Activated CD4-positive, alpha-beta T cell treated with anti-CD3 and anti-CD28 coated beads for 48 hours (primary cell): ENCODE data around the gene PDE10A.

Experiments
- DNase-seq: peaks from one replicate; pipeline ENCODE4 v3.0.0-alpha.2; 2020

PDE10A gene

DNA sequence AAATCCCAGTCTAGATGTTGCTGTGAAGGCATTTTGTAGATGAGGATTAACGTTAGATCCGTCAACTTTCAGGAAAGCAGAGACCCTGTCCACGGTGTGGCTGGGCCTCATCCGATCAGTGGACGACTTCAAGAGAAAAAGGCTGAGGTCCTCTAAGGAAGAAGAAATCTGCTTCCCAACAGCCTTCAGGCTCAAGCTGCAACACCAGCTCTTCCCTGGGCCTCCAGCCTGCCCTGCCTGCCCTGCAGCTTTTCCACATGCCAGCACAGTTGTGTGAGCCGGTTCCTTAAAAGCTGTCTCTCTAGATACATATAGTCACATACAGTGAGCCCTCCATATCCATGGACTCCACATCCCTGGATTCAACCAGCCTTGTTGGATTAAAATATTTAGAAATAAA is 14.1 kb upstream of the PDE10A start:
- no peak for DNase-seq

GRCh38 chr6:165676435-165677068 is 13.5 kb upstream of the PDE10A start:
- DNase-seq: no peak

DNA sequence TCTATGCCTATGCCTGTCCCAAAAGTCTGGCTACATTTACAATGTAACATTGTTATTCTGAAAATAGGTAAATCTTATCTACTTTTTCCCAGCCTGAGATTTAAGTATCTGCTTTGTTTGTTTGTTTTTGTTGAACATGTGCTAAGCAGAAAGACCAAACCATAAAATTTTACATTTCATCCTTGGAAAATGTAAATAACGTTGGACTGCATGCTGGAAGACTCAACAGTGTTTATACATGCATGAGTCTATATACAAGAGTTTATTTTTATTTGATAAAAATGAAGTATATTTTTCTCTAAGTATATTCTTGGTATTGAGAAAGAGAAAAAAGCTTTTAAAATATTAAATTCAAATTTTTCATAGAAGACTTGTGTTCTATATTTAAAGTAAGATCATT is 12.1 kb upstream of the PDE10A start:
- no peak for DNase-seq

DNA sequence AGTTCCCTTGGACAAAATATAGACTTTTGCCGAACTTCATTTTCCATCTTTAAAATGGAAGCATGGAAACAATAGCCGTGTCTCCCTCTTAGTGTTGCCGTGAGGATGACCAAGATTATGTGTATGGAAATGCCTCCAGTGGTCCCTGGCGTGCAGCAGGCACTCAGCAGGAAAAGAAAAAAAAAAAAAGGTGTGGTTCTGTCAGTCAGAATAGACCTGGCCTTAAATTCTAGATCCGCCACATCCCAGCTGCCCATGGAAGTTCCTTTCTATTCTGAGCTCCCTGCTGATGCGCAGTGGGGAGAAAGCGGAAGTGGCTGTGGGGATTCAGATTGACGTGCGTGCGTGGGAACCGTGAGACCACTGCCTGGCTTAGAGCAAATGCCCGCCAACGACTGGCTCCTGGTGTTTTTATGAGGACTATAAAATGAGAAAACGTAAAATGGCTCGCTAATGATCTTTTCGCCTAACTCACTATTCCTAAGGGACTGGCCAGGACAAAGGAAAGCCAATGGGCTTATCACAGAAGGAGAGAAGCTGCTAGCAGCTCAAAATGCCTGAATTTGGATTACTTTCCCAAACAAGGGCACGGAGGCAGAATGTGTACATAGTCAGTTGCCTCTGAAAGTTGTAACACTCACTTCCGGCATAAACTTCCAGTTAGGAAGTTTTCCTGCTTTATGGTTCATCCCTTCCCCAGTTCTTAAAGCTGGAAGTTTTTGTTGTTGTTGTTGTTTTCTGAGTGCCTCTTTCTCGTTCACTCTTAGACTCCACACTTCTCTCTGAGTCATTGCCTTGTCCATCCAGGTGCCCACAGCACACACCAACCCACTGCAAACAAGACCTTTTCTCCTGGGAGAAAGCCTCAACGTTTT is 11.4 kb upstream of the PDE10A start:
- no peak for DNase-seq

GRCh38 chr6:165671222-165671768 is 8.3 kb upstream of the PDE10A start:
- no peak for DNase-seq

GRCh38 chr6:165668951-165669350 is 5.9 kb upstream of the PDE10A start:
- DNase-seq: no peak

GRCh38 chr6:165665384-165665672 is 2.3 kb upstream of the PDE10A start:
- no peak for DNase-seq

DNA sequence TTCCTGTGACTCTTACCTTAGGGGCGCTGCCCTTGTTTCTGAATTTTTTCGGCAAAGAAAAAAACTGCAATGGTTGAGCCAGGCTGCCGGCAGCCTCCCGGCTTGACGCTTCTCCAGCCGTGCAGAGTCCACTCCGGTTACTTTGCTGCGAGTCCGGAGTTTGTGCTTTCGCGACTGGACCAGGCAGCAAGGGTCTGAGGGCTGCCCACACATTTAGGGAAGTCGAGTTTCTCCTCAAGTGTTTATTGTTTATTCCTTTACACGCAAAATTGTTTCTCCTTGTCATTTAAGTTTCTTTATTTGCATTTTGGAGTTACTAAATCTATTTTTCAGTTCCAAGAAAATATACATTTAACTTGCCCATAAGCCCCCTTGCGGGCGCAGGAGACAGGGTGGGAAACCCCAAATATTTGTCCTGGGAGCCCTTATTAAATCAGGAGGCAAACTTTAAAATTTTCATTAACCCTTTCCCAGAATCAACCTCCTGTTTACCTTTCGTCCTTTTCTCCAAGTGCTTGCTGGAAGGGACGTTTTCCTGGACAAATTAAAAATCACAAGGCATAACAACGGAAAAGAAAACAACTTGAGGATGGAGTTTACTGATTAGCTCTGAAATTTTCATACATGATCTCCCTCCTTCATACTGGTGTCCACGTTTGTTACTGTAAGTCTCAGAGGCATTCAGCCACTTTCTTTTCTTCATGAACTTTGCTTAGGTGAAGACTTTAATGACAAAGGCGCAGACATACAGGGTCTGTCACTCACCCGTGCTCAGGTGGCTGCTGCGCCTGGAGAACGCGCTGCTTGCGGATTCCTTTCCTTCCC is 1.7 kb upstream of the PDE10A start:
- no peak for DNase-seq

GRCh38 chr6:165663736-165664558 is 906 bp upstream of the PDE10A start:
- no peak for DNase-seq

DNA sequence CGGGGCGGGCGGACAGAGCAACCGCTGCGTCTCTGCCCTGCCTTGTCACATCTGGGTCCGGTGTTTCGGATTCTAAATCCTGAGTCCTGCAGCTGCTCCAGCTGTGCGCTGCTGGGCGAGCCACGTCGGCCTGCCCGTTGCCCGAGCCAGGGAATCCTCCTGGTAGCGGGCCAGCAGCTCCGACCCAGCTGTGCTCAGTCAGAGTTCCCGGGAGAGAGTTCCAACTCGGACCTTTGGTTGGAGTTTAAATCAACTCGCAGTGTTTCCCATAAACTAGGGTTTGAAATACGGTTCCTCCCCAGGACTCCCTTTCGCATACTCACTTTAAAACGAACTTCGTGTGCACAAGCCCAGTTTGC is 315 bp upstream of the PDE10A start:
- no peak for DNase-seq

DNA sequence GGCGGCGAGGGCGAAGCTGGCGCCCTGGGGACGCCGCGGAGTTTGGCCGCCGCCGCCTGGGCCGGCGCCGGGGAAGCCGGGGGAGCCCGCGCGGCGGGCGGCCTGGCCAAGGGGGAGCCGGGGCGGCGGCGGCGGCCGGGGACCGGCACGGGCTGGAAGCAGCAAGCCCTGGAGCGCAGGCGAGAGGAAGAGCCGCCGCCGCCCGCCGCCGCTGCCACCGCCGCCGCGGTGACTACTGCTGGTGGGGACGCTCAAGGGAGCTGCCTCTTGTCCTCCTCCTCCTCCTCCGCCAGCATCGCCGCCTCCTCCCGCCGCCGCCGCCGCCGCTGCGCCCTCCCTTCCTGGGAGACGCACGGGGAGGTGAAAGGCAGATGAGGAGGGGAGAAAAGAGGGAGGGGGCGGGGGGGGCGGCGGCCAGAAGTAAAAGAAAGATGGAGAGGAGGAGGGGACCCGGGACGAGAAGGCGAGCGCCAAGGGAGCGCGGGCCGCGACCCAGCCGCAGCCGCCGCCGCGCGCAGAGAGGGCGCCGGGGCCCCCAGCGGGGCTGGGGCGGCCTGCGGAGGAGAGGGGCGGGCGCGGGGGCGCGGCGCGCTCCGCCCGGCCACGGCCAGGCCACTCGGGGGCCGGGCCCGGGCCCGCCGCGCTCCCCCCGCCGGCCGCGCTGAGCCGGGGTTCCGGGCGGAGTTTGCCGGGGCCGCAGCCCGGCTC is 846 bp downstream of the PDE10A start:
- peak; percentile 8 for DNase-seq

- DNase-seq: no peak
Observed at GRCh38 chr6:165661664-165662025, 1.4 kb downstream of the PDE10A start.

- DNase-seq: no peak
Observed at GRCh38 chr6:165660857-165661663, 2.0 kb downstream of the PDE10A start.

DNA sequence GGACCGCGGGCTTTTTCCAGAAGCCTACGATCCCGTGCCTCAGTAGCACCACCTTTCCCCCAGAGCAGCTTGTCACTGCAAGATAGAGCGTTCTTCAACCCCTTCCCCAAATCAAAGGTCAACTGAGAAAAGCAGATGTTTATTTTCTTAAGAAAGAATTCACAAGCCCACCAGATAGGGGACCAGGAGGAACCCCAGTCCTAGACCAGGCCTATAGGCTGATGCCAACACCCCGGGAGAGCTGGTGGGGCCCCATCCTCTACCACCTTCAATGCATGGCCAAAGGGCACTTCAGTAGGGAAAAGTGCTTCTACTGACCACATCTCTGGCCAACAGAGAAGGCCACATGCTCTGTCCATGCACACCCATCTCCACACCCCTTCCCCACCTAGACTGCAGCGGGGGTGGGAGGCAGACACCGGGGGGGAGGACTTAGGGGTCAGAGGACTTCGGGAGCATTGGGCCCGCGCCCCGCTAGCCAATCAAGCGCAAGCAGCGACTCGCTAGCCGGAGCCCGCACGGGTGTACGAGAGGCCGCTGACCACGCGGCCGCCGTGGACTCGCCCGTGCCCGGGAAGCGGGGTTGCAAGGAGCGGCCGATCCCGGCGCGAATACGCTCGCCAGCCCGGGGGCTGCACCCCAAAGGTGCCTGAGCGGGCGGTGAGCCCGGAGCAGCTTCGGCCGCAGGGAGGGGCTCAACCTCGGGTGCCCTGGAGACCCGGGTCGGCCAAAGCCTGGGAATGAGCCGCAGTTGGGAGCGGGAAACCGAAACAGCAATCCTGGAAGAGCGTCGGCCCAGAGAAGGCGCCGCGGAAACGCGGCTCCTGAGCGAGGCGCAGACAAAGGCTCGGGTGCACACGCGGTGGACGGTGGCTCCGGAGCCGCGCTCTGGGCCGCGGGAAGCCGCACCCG is 2.8 kb downstream of the PDE10A start:
- no peak for DNase-seq

GRCh38 chr6:165658395-165659058 is 4.5 kb downstream of the PDE10A start:
- no peak for DNase-seq

GRCh38 chr6:165657325-165657680 is 5.7 kb downstream of the PDE10A start:
- no peak for DNase-seq

DNA sequence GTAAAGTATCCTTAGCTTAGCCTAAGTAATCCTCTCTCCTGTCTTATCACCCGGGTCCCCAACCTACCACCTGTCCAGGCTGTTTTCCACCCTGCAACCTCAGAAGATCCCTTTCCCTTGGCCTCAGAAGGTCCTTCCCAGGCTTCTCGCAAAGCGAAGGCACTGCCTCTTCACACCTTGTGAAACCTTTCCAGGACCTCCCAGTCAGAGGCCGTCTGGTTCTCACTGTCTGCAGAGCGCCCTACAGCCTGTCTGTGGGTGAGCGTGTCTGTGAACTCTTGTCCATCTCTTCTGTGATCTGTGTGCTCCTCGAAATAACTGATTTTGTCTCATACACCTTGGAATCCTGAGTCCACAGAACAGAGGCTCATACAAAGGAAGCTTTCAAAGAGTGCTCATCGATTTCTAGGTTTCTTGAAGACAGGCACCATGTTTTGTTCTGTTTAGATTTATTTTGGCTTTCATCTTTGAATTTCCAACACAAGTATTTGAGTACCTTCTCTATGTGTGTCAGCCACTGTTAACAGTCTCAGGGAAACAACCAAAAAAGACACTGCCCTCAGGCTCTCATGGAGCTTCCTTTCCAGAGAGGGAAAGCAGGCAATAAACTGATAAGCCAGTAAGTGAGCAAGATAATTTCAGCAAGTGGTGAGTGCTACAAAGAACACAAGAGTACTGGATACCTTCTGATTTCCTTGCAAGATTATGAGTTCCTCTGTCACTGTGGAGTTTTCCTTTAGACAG is 6.3 kb downstream of the PDE10A start:
- DNase-seq: no peak

- no peak for DNase-seq
Observed at GRCh38 chr6:165655191-165655590, 7.8 kb downstream of the PDE10A start.

DNA sequence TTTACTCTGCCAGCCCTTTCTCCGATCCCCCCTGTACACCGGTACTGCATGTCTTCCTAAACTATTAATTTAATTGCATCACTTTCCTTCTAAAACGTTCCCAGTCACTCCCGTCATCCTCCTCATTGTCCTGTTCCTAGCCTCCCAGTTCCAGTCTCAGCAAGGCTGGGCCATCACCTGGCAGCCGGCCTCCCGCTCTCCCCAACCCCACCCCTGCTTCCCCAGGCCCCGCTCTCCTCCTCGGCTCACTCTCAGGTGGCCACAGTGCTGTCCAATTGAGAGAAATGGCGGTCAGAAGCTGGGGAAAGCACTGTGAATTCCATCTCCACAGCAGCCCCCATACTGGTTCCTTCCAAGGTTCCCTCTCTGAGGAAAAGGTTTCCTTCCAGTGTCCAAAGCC is 8.9 kb downstream of the PDE10A start:
- no peak for DNase-seq
